K562 (cell line): ENCODE measurements around the gene ACKR2. TPM values are rescaled to one million over a fixed set of nuclear protein-coding genes. Genes with fewer than 3 reads are reported as not detected.

ENCODE experiments used
- C11orf30 ChIP-seq: fragments of 450-650 bp; IDR thresholded peaks from 2 replicates; pipeline ENCODE4 v1.6.1; 2016; ENCODE audit warnings: low read depth, mild to moderate bottlenecking
- CBX3 ChIP-seq, 2 experiments: IDR thresholded peaks; 1 replicate in 1 of 2; 2 replicates in 1 of 2; pipeline ENCODE4 v1.6.1; 2012; ENCODE audit warnings: inconsistent platforms in 2 of 2, low read length in 2 of 2, borderline replicate concordance in 1 of 2, control low read depth in 1 of 2
- FOXA1 ChIP-seq: fragments of 450-650 bp; IDR thresholded peaks from 2 replicates; pipeline ENCODE4 v1.6.1; 2016; ENCODE audit warnings: mild to moderate bottlenecking, borderline replicate concordance
- GATA2 ChIP-seq: sonication (generic); formaldehyde crosslinking; IDR thresholded peaks from 2 replicates; pipeline ENCODE4 v1.4.0; 2020; ENCODE audit warnings: mild to moderate bottlenecking, missing genetic modification reagents
- HMGN3 ChIP-seq: IDR thresholded peaks from 2 replicates; pipeline ENCODE4 v1.6.1; 2011; ENCODE audit warnings: borderline replicate concordance, low read depth, mild to moderate bottlenecking, mixed read lengths, low read length; ENCODE audit not compliant: insufficient read length; ENCODE audit errors: extremely low read depth
- NONO ChIP-seq, 2 experiments: fragments of 200-400 bp in 1 of 2; fragments of 450-650 bp in 1 of 2; formaldehyde crosslinking in 1 of 2; IDR thresholded peaks; 2 replicates each; pipeline ENCODE4 v1.6.1; 2017; ENCODE audit warnings: low read depth in 2 of 2, mild to moderate bottlenecking in 2 of 2, moderate library complexity in 2 of 2, low read length in 1 of 2
- NR4A1 ChIP-seq, 2 experiments: fragments of 250-450 bp in 1 of 2; fragments of 450-650 bp in 1 of 2; sonication (Bioruptor Pico) in 1 of 2; IDR thresholded peaks; 2 replicates each; pipeline versions ENCODE4 v1.4.0 to v1.6.1; 2016 to 2020; ENCODE audit warnings: mild to moderate bottlenecking in 2 of 2, missing compliant biosample characterization in 1 of 2, missing genetic modification characterization in 1 of 2, moderate library complexity in 1 of 2
- PTTG1 ChIP-seq: fragments of 450-650 bp; IDR thresholded peaks from 2 replicates; pipeline ENCODE4 v1.6.1; 2016; ENCODE audit warnings: low read depth, mild to moderate bottlenecking, missing genetic modification characterization, missing compliant biosample characterization
- RBM22 ChIP-seq: fragments of 200-400 bp; formaldehyde crosslinking; IDR thresholded peaks from 2 replicates; pipeline ENCODE4 v1.6.1; 2018; ENCODE audit warnings: low read length, low read depth; ENCODE audit not compliant: poor library complexity, severe bottlenecking
- RCOR1 ChIP-seq, 2 experiments: IDR thresholded peaks; 2 replicates each; pipeline ENCODE4 v1.6.1; 2012; ENCODE audit warnings: low read depth in 2 of 2, low read length in 2 of 2, borderline replicate concordance in 1 of 2, improper control_type of control experiment in 1 of 2
- TEAD4 ChIP-seq, 2 experiments: sonication (generic) in 1 of 2; formaldehyde crosslinking in 1 of 2; IDR thresholded peaks; 2 replicates each; pipeline versions ENCODE4 v1.6.1 to v1.8.0; 2012 to 2022; ENCODE audit warnings: borderline replicate concordance in 1 of 2, inconsistent platforms in 1 of 2, low read length in 1 of 2, mild to moderate bottlenecking in 1 of 2, missing genetic modification reagents in 1 of 2
- TRIM28 ChIP-seq: fragments of 450-650 bp; IDR thresholded peaks from 2 replicates; pipeline ENCODE4 v1.6.1; 2017
- XRCC3 ChIP-seq: fragments of 450-650 bp; IDR thresholded peaks from 2 replicates; pipeline ENCODE4 v1.6.1; 2017; ENCODE audit warnings: mild to moderate bottlenecking, moderate library complexity
- ZEB2 ChIP-seq: fragments of 450-650 bp; IDR thresholded peaks from 2 replicates; pipeline ENCODE4 v1.6.1; 2016
- ZNF280B ChIP-seq: fragments of 250-450 bp; sonication (Bioruptor Pico); IDR thresholded peaks from 2 replicates; pipeline ENCODE4 v1.5.1; 2021; ENCODE audit warnings: mild to moderate bottlenecking
- polyA plus RNA-seq, 8 experiments: library from polyadenylated mRNA; depleted of rRNA in 4 of 8; stranded (reverse) in 5 of 8; unstranded in 3 of 8; fragments of >200 nt; fragmentation: Nextera tagmentation in 2 of 8; fragmentation: Illumina TruSeq in 1 of 8; extraction: Ambion mirVana in 2 of 8; extraction: Trizol in 1 of 8; gene quantifications; 2 replicates each; pipeline versions ENCODE4 v1.2.1 to v1.2.3, GENCODE V29; 2011 to 2014; ENCODE audit warnings: inconsistent platforms in 1 of 8, missing spikeins in 1 of 8
- total RNA-seq, 7 experiments: library from RNA; depleted of rRNA in 6 of 7; stranded (reverse); fragments of >200 nt in 6 of 7; fragmentation: Illumina TruSeq in 2 of 7; extraction: Trizol in 2 of 7; gene quantifications; 2 replicates each; pipeline versions ENCODE4 v1.2.1 to v1.2.3, GENCODE V29; 2011 to 2021; ENCODE audit warnings: low replicate concordance in 1 of 7
- TF ChIP-seq, protein P1 (sequence below): fragments of 450-650 bp; IDR thresholded peaks from 2 replicates; pipeline ENCODE4 v1.7.0; 2016; ENCODE audit warnings: borderline replicate concordance
- TF ChIP-seq, protein P2 (sequence below), 2 experiments: fragments of 450-650 bp; IDR thresholded peaks; 2 replicates each; pipeline ENCODE4 v1.6.1; 2016
- TF ChIP-seq, protein P3 (sequence below), 2 experiments: IDR thresholded peaks in 1 of 2; conservative IDR thresholded peaks in 1 of 2; 2 replicates each; pipeline ENCODE4 v1.6.1; 2016; ENCODE audit warnings: low read depth in 2 of 2, mild to moderate bottlenecking in 1 of 2, missing compliant biosample characterization in 1 of 2, missing genetic modification characterization in 1 of 2, moderate library complexity in 1 of 2

Gene ACKR2
- total and polyA plus RNA-seq, 9 of the 15 experiments (the other 6 are each of a cell fraction or from before 2014, with no cell fraction given) = 0.03 to 0.69 (median 0.25) TPM; not detected in 1

DNA sequence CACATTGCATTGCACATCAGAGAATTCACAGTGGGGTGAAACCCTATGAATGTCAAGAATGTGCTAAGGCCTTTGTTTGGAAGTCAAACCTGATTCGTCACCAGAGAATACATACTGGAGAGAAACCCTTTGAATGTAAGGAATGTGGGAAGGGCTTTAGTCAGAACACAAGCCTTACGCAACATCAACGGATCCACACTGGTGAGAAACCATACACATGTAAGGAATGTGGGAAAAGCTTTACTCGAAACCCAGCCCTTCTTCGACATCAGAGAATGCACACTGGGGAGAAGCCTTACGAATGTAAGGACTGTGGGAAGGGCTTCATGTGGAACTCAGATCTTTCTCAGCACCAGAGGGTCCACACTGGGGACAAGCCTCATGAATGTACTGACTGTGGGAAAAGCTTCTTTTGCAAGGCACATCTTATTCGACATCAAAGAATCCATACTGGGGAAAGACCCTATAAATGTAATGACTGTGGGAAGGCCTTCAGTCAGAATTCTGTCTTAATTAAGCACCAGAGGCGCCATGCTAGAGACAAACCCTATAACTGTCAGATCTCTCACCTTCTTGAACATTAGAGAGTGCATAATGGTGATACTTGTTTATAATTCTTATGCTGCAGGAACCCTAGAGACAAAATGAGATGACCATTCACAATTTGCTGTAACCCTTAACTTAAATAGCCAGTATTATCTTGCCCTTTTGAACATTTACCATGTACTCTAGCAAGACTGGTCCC is 105.7 kb downstream of the ACKR2 start (continued):
- no peak for TF ChIP-seq RCOR1 (IDR thresholded peaks at IDR 0.05; ENCODE audit: borderline replicate concordance in 1 of 2, low read depth in 2 of 2, low read length in 2 of 2)
- TF ChIP-seq GATA2 (CRISPR knock-in tag) = no peak
- TF ChIP-seq, protein P1, sequence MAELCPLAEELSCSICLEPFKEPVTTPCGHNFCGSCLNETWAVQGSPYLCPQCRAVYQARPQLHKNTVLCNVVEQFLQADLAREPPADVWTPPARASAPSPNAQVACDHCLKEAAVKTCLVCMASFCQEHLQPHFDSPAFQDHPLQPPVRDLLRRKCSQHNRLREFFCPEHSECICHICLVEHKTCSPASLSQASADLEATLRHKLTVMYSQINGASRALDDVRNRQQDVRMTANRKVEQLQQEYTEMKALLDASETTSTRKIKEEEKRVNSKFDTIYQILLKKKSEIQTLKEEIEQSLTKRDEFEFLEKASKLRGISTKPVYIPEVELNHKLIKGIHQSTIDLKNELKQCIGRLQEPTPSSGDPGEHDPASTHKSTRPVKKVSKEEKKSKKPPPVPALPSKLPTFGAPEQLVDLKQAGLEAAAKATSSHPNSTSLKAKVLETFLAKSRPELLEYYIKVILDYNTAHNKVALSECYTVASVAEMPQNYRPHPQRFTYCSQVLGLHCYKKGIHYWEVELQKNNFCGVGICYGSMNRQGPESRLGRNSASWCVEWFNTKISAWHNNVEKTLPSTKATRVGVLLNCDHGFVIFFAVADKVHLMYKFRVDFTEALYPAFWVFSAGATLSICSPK = no peak
- TF ChIP-seq TRIM28 = peak; percentile 97
- no peak for TF ChIP-seq NR4A1 (CRISPR knock-in tag; IDR thresholded peaks at IDR 0.05)
- no peak for TF ChIP-seq NR4A1 (tag; IDR thresholded peaks at IDR 0.05)
- TF ChIP-seq NONO (IDR thresholded peaks at IDR 0.05; ENCODE audit: low read depth in 2 of 2, low read length in 1 of 2) = no peak
- no peak for TF ChIP-seq HMGN3
- no peak for TF ChIP-seq C11orf30
- TF ChIP-seq, protein P2, sequence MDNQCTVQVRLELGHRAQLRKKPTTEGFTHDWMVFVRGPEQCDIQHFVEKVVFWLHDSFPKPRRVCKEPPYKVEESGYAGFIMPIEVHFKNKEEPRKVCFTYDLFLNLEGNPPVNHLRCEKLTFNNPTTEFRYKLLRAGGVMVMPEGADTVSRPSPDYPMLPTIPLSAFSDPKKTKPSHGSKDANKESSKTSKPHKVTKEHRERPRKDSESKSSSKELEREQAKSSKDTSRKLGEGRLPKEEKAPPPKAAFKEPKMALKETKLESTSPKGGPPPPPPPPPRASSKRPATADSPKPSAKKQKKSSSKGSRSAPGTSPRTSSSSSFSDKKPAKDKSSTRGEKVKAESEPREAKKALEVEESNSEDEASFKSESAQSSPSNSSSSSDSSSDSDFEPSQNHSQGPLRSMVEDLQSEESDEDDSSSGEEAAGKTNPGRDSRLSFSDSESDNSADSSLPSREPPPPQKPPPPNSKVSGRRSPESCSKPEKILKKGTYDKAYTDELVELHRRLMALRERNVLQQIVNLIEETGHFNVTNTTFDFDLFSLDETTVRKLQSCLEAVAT (IDR thresholded peaks at IDR 0.05) = no peak
- TF ChIP-seq ZNF280B = peak; percentile 77; the same call in 1 of the 2 replicates
- TF ChIP-seq RBM22 = no peak
- TF ChIP-seq ZEB2 = 0 out of 2 replicates have a peak, but pooled peaks have one; percentile 44
- TF ChIP-seq CBX3 (IDR thresholded peaks at IDR 0.05; ENCODE audit: borderline replicate concordance in 1 of 2, low read length in 2 of 2) = peak in 1 of 2 experiments; percentile 93; a peak in 2 of 3 replicates
- no peak for TF ChIP-seq PTTG1 (tag)
- TF ChIP-seq, protein P3, sequence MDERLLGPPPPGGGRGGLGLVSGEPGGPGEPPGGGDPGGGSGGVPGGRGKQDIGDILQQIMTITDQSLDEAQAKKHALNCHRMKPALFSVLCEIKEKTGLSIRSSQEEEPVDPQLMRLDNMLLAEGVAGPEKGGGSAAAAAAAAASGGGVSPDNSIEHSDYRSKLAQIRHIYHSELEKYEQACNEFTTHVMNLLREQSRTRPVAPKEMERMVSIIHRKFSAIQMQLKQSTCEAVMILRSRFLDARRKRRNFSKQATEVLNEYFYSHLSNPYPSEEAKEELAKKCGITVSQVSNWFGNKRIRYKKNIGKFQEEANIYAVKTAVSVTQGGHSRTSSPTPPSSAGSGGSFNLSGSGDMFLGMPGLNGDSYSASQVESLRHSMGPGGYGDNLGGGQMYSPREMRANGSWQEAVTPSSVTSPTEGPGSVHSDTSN (CRISPR knock-in tag; IDR thresholded peaks at IDR 0.05; ENCODE audit: low read depth) = no peak
- TF ChIP-seq, protein P3 (tag; conservative IDR thresholded peaks at IDR 0.05; ENCODE audit: low read depth) = no peak
- TF ChIP-seq FOXA1 = no peak
- peak; percentile 39; the same call in 1 of the 2 replicates for TF ChIP-seq TEAD4 (IDR thresholded peaks at IDR 0.05; ENCODE audit: low read length)
- TF ChIP-seq TEAD4 (CRISPR knock-in tag; IDR thresholded peaks at IDR 0.05; ENCODE audit: borderline replicate concordance) = no peak
- TF ChIP-seq XRCC3 = peak; percentile 89; the same call in 1 of the 2 replicates
